Neural crest cell (in vitro differentiated cells): ENCODE measurements around the gene ATAD3B. TPM values are rescaled to one million over a fixed set of nuclear protein-coding genes. Genes with fewer than 3 reads are reported as not detected.
A peak's percentile ranks its signal among the peaks of the same experiment; 100 is the strongest.
"Not testable (repeated sequence)": the region's sequence is repeated elsewhere in the genome, so short reads cannot be mapped to it uniquely, and the experiment has no call there.

Source experiments
- DNase-seq: peaks from one replicate; pipeline ENCODE4 v3.0.0; 2021; ENCODE audit warnings: low read depth, mixed read lengths, low spot score
- H3K27ac Mint-ChIP-seq: one replicate; pipeline ENCODE4 v1.8.0; 2021; ENCODE audit warnings: mild to moderate bottlenecking, mixed read lengths; ENCODE audit not compliant: unreplicated experiment
- H3K27me3 Mint-ChIP-seq: 2 replicates; pipeline ENCODE4 v1.8.0; 2021; ENCODE audit warnings: low read depth, mild to moderate bottlenecking, mixed read lengths
- H3K36me3 Mint-ChIP-seq: 2 replicates; pipeline ENCODE4 v1.8.0; 2021; ENCODE audit warnings: low read depth, mild to moderate bottlenecking, mixed read lengths
- H3K4me1 Mint-ChIP-seq: 2 replicates; pipeline ENCODE4 v1.8.0; 2021; ENCODE audit warnings: mixed read lengths
- H3K4me3 Mint-ChIP-seq: one replicate; pipeline ENCODE4 v1.8.0; 2021; ENCODE audit warnings: mild to moderate bottlenecking, mixed read lengths
- H3K9me3 Mint-ChIP-seq: 2 replicates; pipeline ENCODE4 v1.8.0; 2021; ENCODE audit warnings: mixed read lengths
- CTCF ChIP-seq: fragments of 200-600 bp; sonication (generic); conservative IDR thresholded peaks from 2 replicates; pipeline ENCODE4 v1.5.0; 2021; ENCODE audit warnings: antibody characterized with exemption, mild to moderate bottlenecking
- total RNA-seq: library from RNA; stranded (reverse); gene quantifications from 2 replicates; pipeline ENCODE4 v1.2.1, GENCODE V29; 2021

Gene ATAD3B
- total RNA-seq, 1 donor from 2014 or later: 45.1 TPM

GRCh38 chr1:1428174-1428573 is 43.4 kb upstream of the ATAD3B start:
- Mint-ChIP-seq H3K4me3 (peak overlapping the region; percentile 63), H3K27me3 (peaks cover 30% of the 10 kb centered on the region), H3K36me3 (no peaks in the 10 kb centered on the region), H3K9me3 (no peaks in the 10 kb centered on the region), H3K27ac (no peak overlapping the region), H3K4me1 (peaks cover 40% of the 10 kb centered on the region)
- no peak for DNase-seq
- TF ChIP-seq CTCF: no peak

GRCh38 chr1:1428967-1429366 is 42.6 kb upstream of the ATAD3B start:
- H3K4me3 Mint-ChIP-seq, H3K27ac Mint-ChIP-seq, DNase-seq, H3K9me3 Mint-ChIP-seq, H3K36me3 Mint-ChIP-seq: not testable (repeated sequence)
- H3K27me3 Mint-ChIP-seq: peaks cover 30% of the 10 kb centered on the region
- H3K4me1 Mint-ChIP-seq: peaks cover 40% of the 10 kb centered on the region

GRCh38 chr1:1429671-1430073 is 41.9 kb upstream of the ATAD3B start:
- TF ChIP-seq CTCF: no peak
- H3K4me3 Mint-ChIP-seq: peak overlapping the region; percentile 61
- H3K36me3 Mint-ChIP-seq: no peaks in the 10 kb centered on the region
- no peaks in the 10 kb centered on the region for H3K9me3 Mint-ChIP-seq
- DNase-seq: no peak
- H3K27me3 Mint-ChIP-seq: peaks cover 29% of the 10 kb centered on the region
- no peak overlapping the region for H3K27ac Mint-ChIP-seq
- peaks cover 38% of the 10 kb centered on the region for H3K4me1 Mint-ChIP-seq

- H3K9me3 Mint-ChIP-seq: no peaks in the 10 kb centered on the region
- DNase-seq: no peak
- H3K4me1 Mint-ChIP-seq: peaks cover 39% of the 10 kb centered on the region
- H3K36me3 Mint-ChIP-seq: no peaks in the 10 kb centered on the region
- no peak overlapping the region for H3K27ac Mint-ChIP-seq
- H3K4me3 Mint-ChIP-seq: peak overlapping the region; percentile 61
- TF ChIP-seq CTCF: no peak
- H3K27me3 Mint-ChIP-seq: peaks cover 29% of the 10 kb centered on the region
Measured at GRCh38 chr1:1430114-1430982, 41.2 kb upstream of the ATAD3B start.

GRCh38 chr1:1430992-1431844 is 40.3 kb upstream of the ATAD3B start:
- H3K36me3 Mint-ChIP-seq: no peaks in the 10 kb centered on the region
- no peak for DNase-seq
- H3K4me3 Mint-ChIP-seq: no peak overlapping the region
- TF ChIP-seq CTCF: no peak
- H3K27ac Mint-ChIP-seq: no peak overlapping the region
- H3K27me3 Mint-ChIP-seq: peaks cover 31% of the 10 kb centered on the region
- H3K4me1 Mint-ChIP-seq: peaks cover 38% of the 10 kb centered on the region
- H3K9me3 Mint-ChIP-seq: no peaks in the 10 kb centered on the region
